Keratinocyte (primary cell): Measurements from ENCODE around the gene GLE1. TPM values are rescaled to one million over a fixed set of nuclear protein-coding genes. Genes with fewer than 3 reads are reported as not detected.

ENCODE experiments used
- DNase-seq: peaks from one replicate; pipeline ENCODE4 v3.0.0-alpha.2; 2011; ENCODE audit warnings: low read depth, missing footprints, low spot score
- FAIRE-seq: peaks from 2 replicates; lab custom pipeline; 2011; peaks lifted over from hg19 to GRCh38; lab: Jason Lieb, UNC
- H2AFZ ChIP-seq: 2 replicates; pipeline ENCODE4 v1.6.0; 2012; ENCODE audit warnings: low read length, control low read depth, inconsistent platforms; ENCODE audit not compliant: control insufficient read depth
- H3K27ac ChIP-seq: 2 replicates; pipeline ENCODE4 v1.5.1; 2011; ENCODE audit warnings: low read length; ENCODE audit not compliant: control insufficient read depth, insufficient read depth
- H3K27me3 ChIP-seq: 3 replicates; pipeline ENCODE4 v1.6.0; 2011; ENCODE audit warnings: low read length; ENCODE audit not compliant: control insufficient read depth, insufficient read depth; ENCODE audit errors: extremely low read depth
- H3K36me3 ChIP-seq, 2 experiments: 2 replicates in 1 of 2; 3 replicates in 1 of 2; pipeline ENCODE4 v1.5.1; 2011; ENCODE audit warnings: low read length in 2 of 2, mild to moderate bottlenecking in 1 of 2; ENCODE audit not compliant: control insufficient read depth in 2 of 2, insufficient read depth in 2 of 2; ENCODE audit errors: extremely low read depth in 1 of 2
- H3K4me1 ChIP-seq: 3 replicates; pipeline ENCODE4 v1.5.1; 2011; ENCODE audit warnings: low read length; ENCODE audit not compliant: control insufficient read depth, insufficient read depth; ENCODE audit errors: extremely low read depth
- H3K4me2 ChIP-seq: 3 replicates; pipeline ENCODE4 v1.6.0; 2011; ENCODE audit warnings: low read depth, low read length; ENCODE audit not compliant: control insufficient read depth, insufficient read depth; ENCODE audit errors: extremely low read depth
- H3K4me3 ChIP-seq, 3 experiments: fragments of 200-600 bp in 1 of 3; sonication (generic) in 1 of 3; 2 replicates in 2 of 3; 3 replicates in 1 of 3; pipeline ENCODE4 v1.5.1; 2011 to 2016; ENCODE audit warnings: low read length in 3 of 3, mild to moderate bottlenecking in 3 of 3, control low read depth in 2 of 3, inconsistent platforms in 1 of 3, low read depth in 1 of 3, mixed read lengths in 1 of 3, mixed run types in 1 of 3, moderate library complexity in 1 of 3; ENCODE audit not compliant: control insufficient read depth in 2 of 3, insufficient read depth in 2 of 3; ENCODE audit errors: extremely low read depth in 1 of 3
- H3K79me2 ChIP-seq: 2 replicates; pipeline ENCODE4 v1.6.0; 2012; ENCODE audit warnings: low read length; ENCODE audit not compliant: control insufficient read depth, insufficient read depth
- H3K9ac ChIP-seq: 3 replicates; pipeline ENCODE4 v1.6.0; 2011; ENCODE audit warnings: low read length; ENCODE audit not compliant: control insufficient read depth, insufficient read depth; ENCODE audit errors: extremely low read depth
- H3K9me1 ChIP-seq: 3 replicates; pipeline ENCODE4 v1.6.0; 2011; ENCODE audit warnings: low read length; ENCODE audit not compliant: control insufficient read depth, insufficient read depth; ENCODE audit errors: extremely low read depth
- H3K9me3 ChIP-seq: 2 replicates; pipeline ENCODE4 v1.5.1; 2012; ENCODE audit warnings: low read depth, low read length; ENCODE audit not compliant: control insufficient read depth
- H4K20me1 ChIP-seq: 3 replicates; pipeline ENCODE4 v1.6.0; 2011; ENCODE audit warnings: low read length; ENCODE audit not compliant: control insufficient read depth, insufficient read depth; ENCODE audit errors: extremely low read depth
- CTCF ChIP-seq, 3 experiments: IDR thresholded peaks in 1 of 3; conservative IDR thresholded peaks in 1 of 3; optimal IDR thresholded peaks in 1 of 3; 2 replicates in 2 of 3; 3 replicates in 1 of 3; pipeline versions ENCODE3 to v1.5.1; 2011; ENCODE audit warnings: low read length in 3 of 3, mild to moderate bottlenecking in 3 of 3, moderate library complexity in 2 of 3, control low read depth in 1 of 3, inconsistent platforms in 1 of 3; ENCODE audit not compliant: insufficient read depth in 2 of 3; ENCODE audit errors: extremely low read depth in 1 of 3
- EZH2 ChIP-seq: IDR thresholded peaks from one replicate; pipeline ENCODE4 v1.6.1; 2012; ENCODE audit warnings: inconsistent platforms, mild to moderate bottlenecking, low read length, moderate library complexity
- dilution Hi-C: fragments of 300-500 bp; cut with MboI; formaldehyde crosslinking; loops from one replicate; pipeline ENCODE4 v1.7.0; 2020; ENCODE audit warnings: low sequenced_read_pairs; ENCODE audit not compliant: extremely low pct_ligation_motif_present
- polyA plus RNA-seq, 5 experiments: library from polyadenylated mRNA; depleted of rRNA in 3 of 5; stranded (reverse) in 3 of 5; stranded (forward) in 1 of 5; unstranded in 1 of 5; fragments of >200 nt; gene quantifications; 1 replicate in 1 of 5; 2 replicates in 3 of 5; 3 replicates in 1 of 5; pipeline versions ENCODE4 v1.2.1 to v1.2.3, GENCODE V29; 2011 to 2012; ENCODE audit warnings: missing spikeins in 2 of 5, low read depth in 1 of 5, low replicate concordance in 1 of 5

The GLE1 gene
- polyA plus RNA-seq, 1 donor (not counting 4 experiments of a cell fraction or from before 2014, with no cell fraction given) = 28.3 TPM

GRCh38 chr9:128485414-128485855 lies 19.1 kb upstream of the GLE1 start:
- no peak for DNase-seq
- no peak for FAIRE-seq
- H3K4me3 ChIP-seq = no peak overlapping the region
- H3K9ac ChIP-seq = no peak overlapping the region
- H2AFZ ChIP-seq = no peak overlapping the region
- no peak overlapping the region for H3K27ac ChIP-seq
- dilution Hi-C loops = no loop called here
- H3K27me3 ChIP-seq = no peaks in the 10 kb centered on the region
- H4K20me1 ChIP-seq = no peaks in the 10 kb centered on the region
- no peaks in the 10 kb centered on the region for H3K4me1 ChIP-seq
- H3K9me1 ChIP-seq = no peaks in the 10 kb centered on the region
- peaks cover 20 to 26% of the 10 kb centered on the region in 2 experiments for H3K36me3 ChIP-seq
- no peaks in the 10 kb centered on the region for H3K79me2 ChIP-seq
- TF ChIP-seq CTCF (optimal IDR thresholded peaks at IDR 0.05 in 1 of 3, IDR thresholded peaks at IDR 0.05 in 1 of 3, conservative IDR thresholded peaks at IDR 0.05 in 1 of 3; ENCODE audit: extremely low read depth in 1 of 3, insufficient read depth in 2 of 3, low read length in 3 of 3) = no peak
- TF ChIP-seq EZH2 = no peak
- H3K4me2 ChIP-seq = no peak overlapping the region
- no peaks in the 10 kb centered on the region for H3K9me3 ChIP-seq

- Histone ChIP-seq H4K20me1 (no peaks in the 10 kb centered on the region), H3K27me3 (no peaks in the 10 kb centered on the region), H3K4me2 (no peak overlapping the region), H3K9me1 (no peaks in the 10 kb centered on the region), H2AFZ (no peak overlapping the region), H3K36me3 (peaks cover 20 to 26% of the 10 kb centered on the region in 2 experiments), H3K9ac (no peak overlapping the region), H3K27ac (no peak overlapping the region), H3K79me2 (no peaks in the 10 kb centered on the region), H3K9me3 (no peaks in the 10 kb centered on the region), H3K4me3 (no peak overlapping the region), H3K4me1 (no peaks in the 10 kb centered on the region)
- no peak for TF ChIP-seq CTCF (optimal IDR thresholded peaks at IDR 0.05 in 1 of 3, IDR thresholded peaks at IDR 0.05 in 1 of 3, conservative IDR thresholded peaks at IDR 0.05 in 1 of 3; ENCODE audit: extremely low read depth in 1 of 3, insufficient read depth in 2 of 3, low read length in 3 of 3)
- TF ChIP-seq EZH2 = no peak
- dilution Hi-C loops = no loop called here
- DNase-seq (no peak), FAIRE-seq (no peak)
Observed at GRCh38 chr9:128486201-128486600, 18.3 kb upstream of the GLE1 start.
